Hematopoietic multipotent progenitor cell treated with erythropoietin and hydrocortisone succinate and interleukin-3 and kit ligand, for 15 days (in vitro differentiated cells): ENCODE results near the gene PIK3R1.
"Not testable (repeated sequence)": the region's sequence is repeated elsewhere in the genome, so short reads cannot be mapped to it uniquely, and the experiment has no call there.

Source experiments
- DNase-seq: peaks from one replicate; pipeline ENCODE4 v3.0.0-alpha.2; 2015; ENCODE audit warnings: low spot score

PIK3R1 gene

GRCh38 chr5:68226546-68227073, 11.1 kb downstream of the PIK3R1 start:
- no peak for DNase-seq

GRCh38 chr5:68227532-68228160, 12.1 kb downstream of the PIK3R1 start:
- DNase-seq, result no peak

- DNase-seq, result no peak
Observed at GRCh38 chr5:68229416-68229815, 13.9 kb downstream of the PIK3R1 start.

- DNase-seq, result no peak
Observed at GRCh38 chr5:68230285-68230684, 14.7 kb downstream of the PIK3R1 start.

GRCh38 chr5:68231414-68232076, 16.0 kb downstream of the PIK3R1 start:
- DNase-seq, result no peak

- DNase-seq, result no peak
Observed at GRCh38 chr5:68232277-68232676, 16.7 kb downstream of the PIK3R1 start.

GRCh38 chr5:68233075-68233474, 17.5 kb downstream of the PIK3R1 start:
- DNase-seq, result no peak

GRCh38 chr5:68235229-68235628, 19.7 kb downstream of the PIK3R1 start:
- not testable (repeated sequence) for DNase-seq

GRCh38 chr5:68237715-68238114, 22.2 kb downstream of the PIK3R1 start:
- no peak for DNase-seq

- peak; percentile 22 for DNase-seq
Observed at GRCh38 chr5:68239487-68239886, 23.9 kb downstream of the PIK3R1 start.

GRCh38 chr5:68240202-68240601, 24.6 kb downstream of the PIK3R1 start:
- DNase-seq, result no peak

GRCh38 chr5:68240771-68241170, 25.2 kb downstream of the PIK3R1 start:
- no peak for DNase-seq

GRCh38 chr5:68242743-68243142, 27.2 kb downstream of the PIK3R1 start:
- DNase-seq, result no peak

GRCh38 chr5:68243251-68243650, 27.7 kb downstream of the PIK3R1 start:
- no peak for DNase-seq

- no peak for DNase-seq
Observed at GRCh38 chr5:68243681-68244080, 28.1 kb downstream of the PIK3R1 start.

GRCh38 chr5:68245319-68245718, 29.8 kb downstream of the PIK3R1 start:
- DNase-seq, result no peak

- DNase-seq, result no peak
Observed at GRCh38 chr5:68246802-68247201, 31.2 kb downstream of the PIK3R1 start.

- no peak for DNase-seq
Observed at GRCh38 chr5:68247627-68248026, 32.1 kb downstream of the PIK3R1 start.

GRCh38 chr5:68248896-68249295, 33.3 kb downstream of the PIK3R1 start:
- DNase-seq, result no peak

- no peak for DNase-seq
Observed at GRCh38 chr5:68249520-68249919, 34.0 kb downstream of the PIK3R1 start.

GRCh38 chr5:68250661-68251298, 35.2 kb downstream of the PIK3R1 start:
- no peak for DNase-seq

GRCh38 chr5:68251386-68251785, 35.8 kb downstream of the PIK3R1 start:
- DNase-seq, result no peak

GRCh38 chr5:68251804-68252522, 36.4 kb downstream of the PIK3R1 start:
- no peak for DNase-seq
